GM12892 (cell line): ENCODE measurements around the gene SPACA1.

Experiments used
- POLR2A ChIP-seq: IDR thresholded peaks from 2 replicates; pipeline ENCODE4 v1.6.1; 2011; ENCODE audit warnings: low read depth, low read length, control low read depth
- POLR2AphosphoS5 ChIP-seq: IDR thresholded peaks from 2 replicates; pipeline ENCODE4 v1.6.1; 2011; ENCODE audit warnings: low read depth, low read length, control low read depth

DNA sequence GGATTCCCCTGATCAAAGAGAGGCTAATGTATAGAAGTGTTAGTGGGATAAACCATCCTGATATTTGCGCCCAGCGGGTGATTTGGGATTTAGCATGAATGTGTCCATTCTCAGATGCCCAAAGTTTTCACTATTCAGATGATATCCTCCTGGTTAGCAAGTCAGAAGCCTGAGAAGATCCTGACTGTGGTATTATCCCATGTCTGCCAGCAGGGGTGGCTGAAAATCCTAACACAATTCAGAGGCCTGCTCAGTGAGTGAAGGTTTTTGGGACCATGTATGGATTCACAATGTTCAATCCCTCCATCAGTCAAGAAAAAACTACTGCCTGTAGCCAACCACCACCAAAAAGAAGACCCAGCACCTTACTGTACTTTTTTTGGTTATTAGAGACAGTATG, 34.1 kb upstream of the SPACA1 start:
- no peak for TF ChIP-seq POLR2A
- TF ChIP-seq POLR2AphosphoS5: no peak
